ENCODE results near the gene KCNMA1. TPM values are rescaled to one million over a fixed set of nuclear protein-coding genes. Genes with fewer than 3 reads are reported as not detected.

Gene KCNMA1
- total RNA-seq, 1 experiment from 2014 or later = 23.3 TPM

DNA sequence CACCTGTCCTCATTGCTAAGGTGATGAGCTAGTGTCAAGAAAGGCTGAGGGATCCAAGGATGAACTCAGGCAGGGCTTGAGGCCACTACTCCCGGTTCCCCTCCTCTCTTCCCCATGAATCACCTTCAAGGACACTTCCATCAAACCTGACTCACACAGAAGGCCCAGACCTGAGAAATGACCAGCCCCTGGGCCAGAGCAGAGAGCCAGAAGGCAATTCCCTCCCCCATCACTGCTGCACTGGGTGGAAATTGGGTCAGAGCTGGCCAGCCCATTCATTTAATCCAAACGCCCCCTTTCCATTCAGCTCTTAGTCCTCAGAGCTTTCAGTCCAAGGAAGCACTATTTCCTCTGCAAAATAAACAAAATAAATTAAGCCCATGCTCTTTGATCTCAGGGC is 182.0 kb downstream of the KCNMA1 start:
- peak; percentile 85 for DNase-seq (ENCODE audit: low read depth)

DNA sequence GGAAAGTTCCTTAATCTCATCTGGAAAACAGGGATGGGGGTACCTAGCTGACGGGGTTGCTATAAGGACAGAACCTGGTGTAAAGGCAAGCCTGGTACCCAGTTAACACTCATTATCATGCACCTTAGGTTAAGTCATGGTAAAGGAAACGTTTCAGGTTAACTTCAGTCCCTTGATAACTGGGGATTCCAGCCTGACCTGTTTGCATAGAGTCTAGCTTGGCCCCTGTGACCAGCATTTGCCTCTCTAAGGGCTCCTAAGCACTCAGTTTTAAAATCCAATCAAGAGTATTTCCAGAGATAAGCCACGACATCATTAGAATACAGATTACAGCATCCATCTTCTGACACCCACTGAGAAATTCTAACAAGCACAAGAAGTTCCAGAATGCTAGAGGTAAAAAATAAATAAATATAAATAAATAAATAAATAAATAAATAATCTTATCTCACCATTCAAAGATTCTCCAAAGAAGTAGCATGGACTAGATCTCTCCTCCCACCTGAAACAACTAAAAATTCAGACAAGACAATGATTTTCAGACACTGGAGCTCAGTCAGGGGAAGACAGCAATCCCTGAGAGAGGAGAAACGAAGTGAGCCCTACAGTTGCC is 184.6 kb downstream of the KCNMA1 start:
- DNase-seq (ENCODE audit: low read depth) = no peak

DNA sequence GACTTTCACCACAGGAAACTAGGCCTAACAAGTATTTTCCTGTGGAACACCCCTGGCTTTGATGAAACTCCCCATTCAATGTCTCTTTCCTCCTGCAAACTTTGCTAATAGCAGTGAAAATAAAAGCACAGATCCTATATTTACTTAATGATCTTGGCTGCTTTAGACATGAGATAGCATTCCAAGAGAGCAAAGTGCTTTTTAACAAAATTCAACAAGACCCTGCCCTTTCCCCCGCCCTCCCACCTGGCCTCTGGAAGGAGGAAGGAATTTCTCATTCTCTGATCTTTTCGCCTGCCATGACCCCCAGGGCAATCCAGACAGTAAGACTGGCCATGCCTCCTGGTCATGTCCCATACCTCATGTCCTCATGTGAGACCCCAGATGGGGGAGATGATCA is 185.7 kb downstream of the KCNMA1 start:
- no peak for DNase-seq (ENCODE audit: low read depth)

DNA sequence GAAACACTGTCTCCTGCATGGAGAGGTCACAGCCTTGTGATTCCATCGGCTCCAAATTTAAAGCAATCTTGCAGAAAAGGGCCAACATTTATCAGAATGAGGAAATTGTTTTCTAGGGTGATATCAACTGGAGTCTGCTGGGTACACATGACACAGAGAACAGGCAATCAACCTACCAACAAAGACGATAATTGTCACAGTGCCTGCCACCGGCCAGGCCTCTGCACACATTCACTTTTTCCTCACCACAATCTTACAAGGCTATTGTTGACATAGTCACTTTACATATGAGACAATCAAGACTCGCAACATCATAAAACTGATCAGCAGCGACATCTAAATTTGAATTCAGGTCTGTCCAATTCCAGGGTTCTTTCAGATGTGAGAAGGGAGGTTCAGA is 189.4 kb downstream of the KCNMA1 start:
- no peak for DNase-seq (ENCODE audit: low read depth)

DNA sequence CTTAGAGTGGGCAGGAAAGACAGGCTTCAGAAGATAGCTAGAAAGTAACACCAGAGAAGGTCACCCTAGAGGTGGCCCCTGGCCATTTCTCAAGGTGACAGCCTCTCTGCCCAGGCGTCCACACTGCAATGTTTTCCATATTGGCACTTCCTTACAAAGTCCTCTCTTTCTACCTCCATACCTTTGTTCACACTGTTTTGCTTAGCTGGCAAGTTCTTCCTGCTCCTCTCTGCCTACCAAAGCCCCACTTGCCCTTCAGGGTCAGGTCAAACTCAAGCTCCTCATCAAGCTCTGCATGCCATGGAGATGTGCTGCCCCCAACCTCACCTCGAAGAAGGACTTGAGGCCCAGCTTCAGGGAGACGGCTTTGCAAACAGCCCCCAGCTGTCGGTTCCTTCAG is 190.9 kb downstream of the KCNMA1 start:
- no peak for DNase-seq (ENCODE audit: low read depth)

DNA sequence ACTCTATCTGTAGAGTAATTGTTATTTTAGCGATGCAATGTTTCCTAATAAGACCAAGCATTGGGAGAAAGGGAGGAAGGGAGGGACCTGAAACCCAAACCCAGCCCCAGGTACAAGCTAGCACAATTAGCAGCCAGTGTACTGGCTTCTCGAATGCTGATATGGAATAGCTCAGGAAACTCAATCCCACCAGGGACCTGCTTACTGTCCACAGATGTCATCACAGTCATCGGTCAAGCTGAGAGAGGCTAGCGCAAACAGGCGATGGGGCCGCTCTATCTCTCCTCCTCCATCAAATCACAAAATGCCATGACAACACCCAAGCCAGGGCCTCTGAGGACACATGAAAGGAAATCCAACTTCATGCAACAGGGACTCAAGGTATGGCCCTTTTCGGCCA is 192.1 kb downstream of the KCNMA1 start:
- no peak for DNase-seq (ENCODE audit: low read depth)

DNA sequence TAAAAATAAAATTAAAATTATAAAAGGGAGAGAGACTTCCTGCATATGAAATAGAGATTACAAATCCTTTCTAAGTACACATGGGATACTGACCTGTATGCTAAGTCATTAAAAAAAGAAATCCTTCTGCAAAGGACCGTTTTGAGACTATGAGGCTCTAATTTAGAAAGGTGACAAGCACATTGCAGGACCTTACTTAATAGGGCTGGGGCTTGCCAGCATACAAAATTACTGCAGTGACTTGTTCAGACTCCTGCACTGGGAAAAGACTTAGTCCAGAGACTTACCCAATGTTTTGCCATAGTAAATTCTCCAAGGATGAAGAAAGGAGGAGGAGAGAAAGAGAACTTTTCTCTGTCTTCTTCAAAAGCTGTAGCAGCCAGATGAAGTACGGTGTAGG is 193.6 kb downstream of the KCNMA1 start:
- no peak for DNase-seq (ENCODE audit: low read depth)

DNA sequence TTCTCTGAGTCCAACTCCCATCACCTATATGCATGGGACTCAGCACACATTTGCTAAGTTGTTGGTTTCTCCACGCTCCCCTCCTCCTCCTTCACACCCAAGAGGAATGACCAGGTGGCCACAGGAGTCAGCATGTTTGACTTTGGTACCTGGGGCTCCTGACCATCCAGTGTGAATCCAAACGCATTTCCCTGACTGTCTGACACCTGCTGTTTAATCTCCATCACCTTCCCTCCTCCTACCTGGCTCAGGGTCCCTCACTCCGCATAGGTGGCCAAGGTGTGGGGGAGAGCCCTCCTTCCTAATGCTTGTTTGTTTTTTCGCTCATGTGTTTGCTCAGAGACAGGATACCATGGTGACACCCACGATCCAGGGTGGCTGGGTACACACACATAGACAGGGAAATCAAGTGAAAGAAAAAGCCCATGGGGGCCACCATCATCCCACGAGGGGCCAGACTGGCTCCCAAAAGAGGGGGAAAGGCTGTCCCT is 194.9 kb downstream of the KCNMA1 start:
- DNase-seq (ENCODE audit: low read depth) = no peak

DNA sequence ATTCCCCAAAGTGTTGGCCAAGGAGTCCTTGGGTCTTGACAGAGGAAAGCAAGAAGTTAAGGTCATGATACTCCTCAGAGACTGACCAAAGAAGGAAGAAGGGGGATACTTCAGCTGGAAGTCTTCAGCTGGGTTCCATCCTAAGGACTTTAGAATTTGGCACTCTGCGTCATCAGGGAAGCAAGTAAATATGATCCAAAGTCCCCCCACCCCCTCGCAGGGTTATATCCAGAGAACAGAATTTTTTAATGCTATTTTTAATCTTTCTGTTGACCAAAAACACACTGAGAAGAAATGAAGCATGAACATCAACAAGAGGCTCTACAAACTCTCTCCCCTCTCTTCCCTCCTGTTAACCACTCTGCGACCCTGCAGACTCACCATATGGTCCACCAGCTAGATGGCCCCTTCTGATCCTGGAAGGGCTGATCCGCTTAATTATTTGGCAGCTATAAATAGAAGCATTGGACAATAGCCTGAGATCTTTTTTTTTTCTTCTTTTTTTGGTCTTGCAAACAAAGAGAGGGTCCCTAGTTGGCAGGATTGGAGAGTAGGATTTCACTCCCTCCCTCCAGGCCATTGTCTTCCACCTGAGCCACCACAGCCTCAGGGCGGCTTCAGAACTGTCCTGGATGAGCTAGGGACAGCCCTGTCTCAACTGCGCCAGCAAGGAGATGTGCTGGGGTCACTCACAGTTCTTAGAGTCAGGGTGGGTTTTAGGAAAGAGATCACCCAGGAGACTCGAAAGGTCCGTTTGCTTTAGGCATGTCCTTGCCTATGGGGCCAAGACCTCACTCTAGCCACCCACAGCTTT is 196.0 kb downstream of the KCNMA1 start:
- DNase-seq (ENCODE audit: low read depth) = no peak

DNA sequence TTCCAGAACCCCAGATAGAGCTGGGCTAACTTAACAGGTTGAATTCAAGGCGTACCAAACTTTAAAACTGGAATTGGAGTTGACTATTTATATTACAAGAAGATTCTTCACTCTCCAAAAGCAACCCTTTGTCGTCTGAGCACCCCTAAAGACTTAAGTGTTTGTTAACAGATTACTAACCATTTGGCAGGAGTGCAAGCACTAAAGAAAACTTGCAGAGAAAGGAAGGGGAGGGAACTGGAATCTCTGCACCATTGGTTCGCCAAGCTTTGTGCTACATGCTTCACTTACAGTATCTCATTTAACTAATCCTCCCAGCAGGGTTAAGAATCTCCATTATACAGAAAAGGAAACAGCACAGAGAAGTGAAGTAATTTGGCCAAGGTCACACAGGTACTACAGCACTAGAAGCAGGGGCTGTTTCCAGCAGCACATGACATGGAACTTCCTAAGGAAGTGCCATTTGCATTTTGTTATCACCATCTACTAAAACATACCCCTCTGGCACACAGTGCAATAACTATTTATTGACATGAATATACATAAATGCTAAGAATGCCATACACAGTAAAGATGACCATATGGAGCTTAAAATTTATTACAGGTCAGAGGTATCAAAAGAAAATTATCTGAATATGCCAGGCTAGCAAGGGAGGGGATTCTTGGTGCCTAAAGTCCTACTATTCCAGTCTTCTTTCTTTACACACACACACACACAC is 201.2 kb downstream of the KCNMA1 start:
- DNase-seq (ENCODE audit: low read depth) = no peak

DNA sequence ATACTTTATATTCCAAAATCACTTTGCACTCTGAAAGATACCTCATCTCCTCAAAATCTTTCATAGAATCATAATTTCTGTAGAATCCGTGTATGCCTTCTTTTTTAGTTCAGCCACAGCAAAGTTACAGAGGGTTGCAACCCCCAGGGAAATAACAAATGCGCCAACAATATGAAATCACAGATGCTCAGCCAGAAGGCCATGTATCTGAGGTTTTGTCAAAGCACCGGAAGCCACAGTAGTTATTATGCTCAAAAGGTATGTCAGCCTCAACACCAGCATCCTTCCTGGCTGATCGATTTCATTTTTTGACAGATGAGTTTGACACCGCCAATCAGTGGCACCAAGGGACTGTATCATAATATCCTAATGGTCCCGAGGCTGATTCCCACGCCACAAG is 204.1 kb downstream of the KCNMA1 start:
- DNase-seq (ENCODE audit: low read depth) = no peak

DNA sequence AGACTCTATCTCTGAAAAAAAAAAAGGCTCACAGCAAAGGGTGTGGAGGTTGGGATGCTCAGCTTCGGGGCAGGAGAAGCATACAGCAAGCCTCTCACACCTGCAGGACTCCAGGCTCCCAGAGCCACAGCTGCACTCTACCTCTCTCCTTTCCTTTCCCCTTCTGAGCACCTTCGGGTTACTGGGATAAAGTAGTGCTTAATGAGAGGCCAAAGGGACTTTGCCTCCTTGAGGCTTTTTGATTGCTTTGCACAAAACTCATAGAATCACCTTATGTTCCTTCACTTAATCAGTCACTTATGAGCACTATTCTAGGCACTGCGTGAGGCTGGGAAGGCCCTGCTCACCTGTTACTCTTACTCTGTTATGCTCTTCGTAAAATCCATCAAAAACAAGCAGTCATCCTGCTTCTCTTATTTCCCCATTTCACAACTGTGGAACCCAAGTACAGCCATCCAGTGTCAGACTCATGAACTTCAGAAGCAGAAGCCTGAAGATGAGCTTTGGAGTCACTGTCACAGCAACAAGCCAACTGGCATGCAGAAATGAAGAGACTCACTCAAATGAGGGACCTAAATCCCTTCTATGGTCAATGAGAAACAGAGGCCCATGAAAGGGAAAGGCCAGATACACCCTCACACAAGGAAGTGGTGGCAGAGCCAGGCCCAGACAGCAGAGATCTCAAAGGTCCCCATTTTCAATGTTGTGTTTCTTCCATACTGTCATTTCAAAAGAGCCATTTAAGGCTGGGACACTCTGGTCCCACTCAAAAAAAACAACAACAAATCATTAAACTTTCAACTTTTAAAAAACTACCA is 205.4 kb downstream of the KCNMA1 start:
- no peak for DNase-seq (ENCODE audit: low read depth)

DNA sequence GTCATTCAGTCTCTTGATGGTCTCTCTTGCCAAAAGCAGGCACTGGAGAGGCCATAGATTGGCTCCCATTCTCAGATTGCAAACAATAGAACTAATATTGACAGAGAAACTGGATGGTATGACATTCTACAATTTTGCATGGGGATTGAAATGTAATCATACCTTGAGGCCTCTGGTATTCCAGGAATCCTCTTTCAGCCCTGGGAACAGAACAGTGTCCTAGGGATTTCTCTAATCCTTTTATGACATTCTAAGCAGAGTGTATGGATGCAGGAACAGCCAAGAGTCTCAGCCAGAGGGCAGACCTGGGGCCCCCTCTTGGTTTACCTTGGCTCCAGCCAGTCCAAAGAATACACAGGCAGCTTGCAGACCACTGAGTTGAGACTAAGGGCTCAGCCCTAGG is 206.4 kb downstream of the KCNMA1 start:
- DNase-seq (ENCODE audit: low read depth) = no peak

DNA sequence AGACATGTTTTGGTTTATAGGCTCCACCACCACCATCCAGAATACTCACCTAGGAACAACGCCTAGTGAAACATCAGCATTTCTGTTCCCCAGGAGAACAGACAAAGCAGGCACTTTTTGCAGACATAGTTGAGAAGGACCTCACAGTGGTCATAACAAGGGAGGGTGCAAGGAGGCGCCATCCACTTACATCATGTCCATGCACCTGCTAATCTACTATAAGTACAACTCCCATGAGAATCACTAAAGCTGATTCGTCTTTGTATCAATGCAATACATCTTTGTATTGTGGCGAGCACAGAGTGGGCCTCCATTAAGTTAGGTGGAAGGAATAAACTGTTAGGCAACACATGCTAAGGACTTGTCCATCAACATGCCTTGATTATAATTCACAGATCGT is 207.1 kb downstream of the KCNMA1 start:
- no peak for DNase-seq (ENCODE audit: low read depth)

DNA sequence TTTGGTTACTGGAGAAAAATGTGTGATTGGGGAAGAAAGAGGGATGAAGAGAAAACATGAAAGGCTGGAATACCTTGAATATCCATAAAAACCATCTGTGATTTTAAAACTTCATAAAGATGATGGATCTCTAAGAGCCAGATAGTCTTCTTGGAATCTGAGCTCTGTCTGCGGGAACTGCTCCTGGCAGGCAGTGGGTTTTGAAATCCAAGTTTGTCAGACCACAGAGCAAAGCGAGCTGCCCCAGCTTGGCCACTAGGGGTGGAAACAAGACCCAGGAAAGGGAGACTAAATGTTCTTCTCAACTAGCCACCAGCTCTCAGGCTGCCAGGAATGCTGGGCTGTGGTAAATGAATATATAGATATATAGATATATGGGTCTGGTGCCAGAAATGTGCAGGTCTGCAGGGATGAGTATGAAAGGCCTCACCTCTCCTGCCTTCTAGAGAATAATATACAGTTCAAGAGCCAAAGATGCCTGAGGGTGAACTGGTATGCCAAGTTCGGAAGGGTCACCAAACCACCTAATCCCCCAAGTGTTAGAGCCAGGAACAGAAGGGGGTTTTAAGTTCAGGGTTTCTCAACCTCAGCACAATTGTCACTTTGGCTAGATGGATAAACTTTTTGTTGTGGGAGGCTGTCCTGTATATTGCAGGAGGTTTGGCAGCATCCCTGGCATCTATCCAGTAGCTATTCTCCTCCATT is 208.8 kb downstream of the KCNMA1 start:
- DNase-seq (ENCODE audit: low read depth) = peak; percentile 38

DNA sequence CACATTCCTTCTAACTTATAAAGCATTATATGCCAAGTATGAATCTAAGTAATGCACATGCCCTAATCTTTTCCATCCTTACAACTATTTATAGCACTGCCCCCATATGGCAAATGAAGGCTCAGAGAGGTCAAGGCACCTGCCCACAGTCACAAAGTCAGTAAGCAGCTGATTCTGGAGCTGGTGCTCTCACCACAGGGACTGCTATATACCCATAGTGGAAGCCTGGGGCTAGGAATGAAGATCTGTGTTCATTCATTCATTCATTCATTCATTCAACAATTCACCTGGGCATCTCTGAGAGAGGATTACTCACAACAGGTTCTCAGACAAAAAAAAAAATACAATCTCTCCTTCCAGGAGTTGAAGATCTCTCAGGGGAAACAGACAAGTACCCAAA is 213.4 kb downstream of the KCNMA1 start:
- no peak for DNase-seq (ENCODE audit: low read depth)

DNA sequence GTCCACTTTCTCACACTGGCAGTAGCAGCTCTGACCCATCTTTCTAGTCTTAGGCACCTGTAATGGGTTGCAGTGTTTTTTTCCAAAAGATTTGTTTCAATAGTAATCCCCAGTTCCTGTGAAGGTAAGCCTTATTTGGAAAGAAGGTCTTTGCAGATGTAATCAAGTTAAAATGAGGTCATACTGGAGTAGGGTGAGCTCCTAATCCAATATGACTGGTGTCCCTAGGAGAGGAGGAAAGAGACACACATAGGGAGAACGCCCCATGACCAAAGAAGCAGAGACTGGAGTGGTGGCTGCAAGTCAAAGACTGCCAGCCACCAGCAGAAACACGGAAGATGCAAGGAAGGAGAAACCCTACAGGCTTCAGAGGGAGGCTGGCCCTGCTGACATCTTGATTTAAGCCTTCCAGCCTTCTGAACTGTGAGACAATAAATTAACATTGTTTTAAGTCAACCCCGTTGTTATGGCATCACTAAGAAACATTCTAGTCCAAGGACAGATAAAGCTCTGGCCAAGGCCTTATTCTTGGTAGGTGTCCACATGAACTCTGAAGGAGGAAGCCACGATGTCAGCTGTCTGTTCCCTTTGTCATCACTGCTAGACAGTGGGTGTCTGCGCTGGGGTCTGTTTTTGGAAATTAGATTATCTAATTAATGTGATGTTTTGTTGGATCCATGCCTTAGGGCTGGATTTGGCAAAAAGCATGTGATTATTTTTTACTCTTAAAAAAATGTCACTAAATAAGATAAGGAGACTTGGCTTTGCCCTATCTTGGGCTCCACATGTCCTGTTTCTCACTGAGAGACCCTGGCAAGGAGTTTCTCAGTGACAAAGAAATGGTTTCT is 214.9 kb downstream of the KCNMA1 start:
- DNase-seq (ENCODE audit: low read depth) = peak; percentile 54

DNA sequence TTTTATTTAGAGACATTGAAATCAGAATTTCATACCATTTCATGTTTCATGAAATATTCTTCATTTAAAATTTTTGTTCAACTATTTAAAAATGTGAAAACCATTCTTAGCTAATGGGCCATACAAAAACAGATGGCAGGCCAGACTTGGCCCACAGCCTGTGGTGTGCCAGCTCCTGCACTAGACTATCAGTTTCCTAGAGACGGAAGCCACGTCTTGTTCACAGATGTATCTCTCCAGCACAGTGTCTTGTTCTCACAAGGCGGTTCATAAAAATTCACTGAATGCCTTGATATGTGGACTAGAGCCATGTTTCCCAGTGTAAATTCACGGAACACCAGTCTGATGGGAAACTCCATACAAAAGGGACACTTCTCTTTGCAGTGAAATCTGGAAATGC is 216.0 kb downstream of the KCNMA1 start:
- DNase-seq (ENCODE audit: low read depth) = no peak

DNA sequence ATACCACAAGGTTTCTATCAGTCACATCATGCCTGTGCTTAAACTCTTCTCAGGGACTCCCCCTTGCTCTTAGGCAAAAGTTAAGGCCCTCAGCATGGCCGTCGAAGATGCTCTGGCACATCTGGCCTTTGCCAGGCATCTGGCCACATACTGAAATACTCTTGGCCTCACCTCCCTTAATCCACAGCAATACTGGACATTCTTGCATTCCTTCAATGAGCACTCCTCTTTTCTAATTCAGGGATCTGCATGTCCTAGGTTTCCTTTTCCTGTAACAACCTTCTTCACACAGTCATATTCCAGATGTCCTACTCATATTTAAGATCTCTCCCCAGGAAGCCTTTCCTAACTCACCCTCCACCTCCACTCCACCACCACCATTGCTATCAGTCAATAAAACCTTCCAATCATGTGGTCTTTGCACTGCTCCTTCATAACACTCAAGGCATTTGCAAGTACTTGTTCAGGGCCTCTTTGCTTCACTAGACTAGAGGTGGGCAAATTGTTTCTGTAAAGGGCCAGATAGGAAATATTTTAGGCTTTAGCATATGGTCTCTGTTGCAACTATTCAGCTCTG is 216.6 kb downstream of the KCNMA1 start:
- DNase-seq (ENCODE audit: low read depth) = no peak

DNA sequence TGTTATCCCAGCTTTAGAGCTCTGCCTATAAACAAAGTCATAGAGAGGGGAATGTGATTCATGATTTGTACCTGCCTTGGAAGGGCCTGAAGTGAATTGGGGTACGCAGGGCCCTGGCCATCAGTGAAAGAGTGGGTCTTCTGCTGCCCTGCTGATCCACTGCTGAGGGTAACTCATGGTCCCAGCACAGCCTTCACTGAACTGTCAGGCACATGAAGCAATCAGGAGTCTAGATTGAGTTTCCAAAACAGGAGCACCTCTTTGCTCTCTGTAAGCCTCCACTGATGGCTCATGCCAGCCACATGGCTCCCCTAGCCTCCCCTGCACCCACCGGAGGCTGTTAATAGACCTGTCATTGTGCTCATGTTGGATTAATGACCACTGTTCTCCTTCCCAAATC is 217.6 kb downstream of the KCNMA1 start:
- DNase-seq (ENCODE audit: low read depth) = no peak
